ENCODE data around the gene MRFAP1.

Gene MRFAP1

GRCh38 chr4:6689506-6689960 is 49.0 kb downstream of the MRFAP1 start:
- no peak for DNase-seq (ENCODE audit: low spot score)

Measured in SK-N-DZ (cell line).